HL-60/S4 treated with retinoic acid at 250 ng/mL for 4 days and 3 days (cell line): ENCODE measurements around the gene PIKFYVE.
"Not testable (repeated sequence)": the region's sequence is repeated elsewhere in the genome, so short reads cannot be mapped to it uniquely, and the experiment has no call there.

Experiments used
- in situ Hi-C: fragments of 300-500 bp; cut with MboI; formaldehyde crosslinking; loops from 2 replicates; pipeline ENCODE4 v1.7.0; 2022; ENCODE audit warnings: low sequenced_read_pairs

Gene PIKFYVE

GRCh38 chr2:208254118-208254870 lies 11.8 kb upstream of the PIKFYVE start:
- in situ Hi-C loops, result no loop called here

GRCh38 chr2:208254871-208255556 lies 11.0 kb upstream of the PIKFYVE start, which contains the start of gene IDH1:
IDH1 (minus strand) TSS chr2:208255071; CDS start chr2:208251551, 3,520 bp downstream.
- in situ Hi-C loops, result no loop called here

- in situ Hi-C loops, result no loop called here
These were observed 10.4 kb upstream of the PIKFYVE start for GRCh38 chr2:208255557-208256106.

- in situ Hi-C loops, result no loop called here
These were observed 9.8 kb upstream of the PIKFYVE start for GRCh38 chr2:208256192-208256782.

- in situ Hi-C loops, result not testable (repeated sequence)
These were observed 8.9 kb upstream of the PIKFYVE start for GRCh38 chr2:208256849-208257813.

- in situ Hi-C loops, result no loop called here
These were observed 669 bp upstream of the PIKFYVE start for GRCh38 chr2:208265371-208265800.

GRCh38 chr2:208266553-208266893 lies 468 bp downstream of the PIKFYVE start:
- in situ Hi-C loops, result no loop called here

GRCh38 chr2:208266936-208267335 lies 881 bp downstream of the PIKFYVE start:
- in situ Hi-C loops, result no loop called here

- in situ Hi-C loops, result not testable (repeated sequence)
These were observed 1.5 kb downstream of the PIKFYVE start for GRCh38 chr2:208267526-208267925.

- in situ Hi-C loops, result no loop called here
These were observed 2.3 kb downstream of the PIKFYVE start for GRCh38 chr2:208268156-208268952.

- in situ Hi-C loops, result no loop called here
These were observed 3.0 kb downstream of the PIKFYVE start for GRCh38 chr2:208269091-208269490.

- in situ Hi-C loops, result no loop called here
These were observed 8.7 kb downstream of the PIKFYVE start for GRCh38 chr2:208274748-208275147.

- in situ Hi-C loops, result no loop called here
These were observed 12.5 kb downstream of the PIKFYVE start for GRCh38 chr2:208278549-208278948.

GRCh38 chr2:208279236-208279635 lies 13.2 kb downstream of the PIKFYVE start:
- in situ Hi-C loops, result no loop called here

- in situ Hi-C loops, result no loop called here
These were observed 14.2 kb downstream of the PIKFYVE start for GRCh38 chr2:208280234-208280633.

GRCh38 chr2:208280933-208281332 lies 14.9 kb downstream of the PIKFYVE start:
- in situ Hi-C loops, result no loop called here

- in situ Hi-C loops, result no loop called here
These were observed 19.8 kb downstream of the PIKFYVE start for GRCh38 chr2:208285853-208286252.

- in situ Hi-C loops, result no loop called here
These were observed 28.5 kb downstream of the PIKFYVE start for GRCh38 chr2:208294482-208295024.

- in situ Hi-C loops, result no loop called here
These were observed 29.8 kb downstream of the PIKFYVE start for GRCh38 chr2:208295834-208296233.
